Endodermal cell (in vitro differentiated cells): Measurements from ENCODE around the gene POLR1E. TPM values are rescaled to one million over a fixed set of nuclear protein-coding genes. Genes with fewer than 3 reads are reported as not detected.

Experiments
- DNase-seq: peaks from one replicate; pipeline ENCODE4 v3.0.0-alpha.2; 2017
- H3K27ac ChIP-seq: 2 replicates; pipeline ENCODE4 v1.5.1; 2013; ENCODE audit warnings: mild to moderate bottlenecking, low read depth, low read length, moderate library complexity
- H3K27me3 ChIP-seq: 2 replicates; pipeline ENCODE4 v1.6.1; 2013; ENCODE audit warnings: mild to moderate bottlenecking, low read length, moderate library complexity; ENCODE audit not compliant: insufficient read depth, control insufficient read depth, poor library complexity, severe bottlenecking
- H3K36me3 ChIP-seq: 2 replicates; pipeline ENCODE4 v1.7.0; 2013; ENCODE audit warnings: mild to moderate bottlenecking, low read length, moderate library complexity; ENCODE audit not compliant: control insufficient read depth, insufficient read depth
- H3K4me1 ChIP-seq: one replicate; pipeline ENCODE4 v1.7.0; 2013; ENCODE audit warnings: low read length; ENCODE audit not compliant: control insufficient read depth, insufficient read depth
- H3K4me3 ChIP-seq: 2 replicates; pipeline ENCODE4 v1.5.1; 2013; ENCODE audit warnings: mild to moderate bottlenecking, low read length, moderate library complexity
- H3K9ac ChIP-seq: 2 replicates; pipeline ENCODE4 v1.6.1; 2013; ENCODE audit warnings: mild to moderate bottlenecking, low read length, moderate library complexity; ENCODE audit not compliant: poor library complexity, severe bottlenecking; ENCODE audit errors: extremely low read depth
- H3K9me3 ChIP-seq: 2 replicates; pipeline ENCODE4 v1.6.1; 2013; ENCODE audit warnings: mild to moderate bottlenecking, low read length, moderate library complexity; ENCODE audit not compliant: control insufficient read depth
- H3K27ac Mint-ChIP-seq: 2 replicates; pipeline ENCODE4 v1.8.0; 2020; ENCODE audit warnings: mixed read lengths
- H3K27me3 Mint-ChIP-seq: 2 replicates; pipeline ENCODE4 v1.8.0; 2021; ENCODE audit warnings: mild to moderate bottlenecking, mixed read lengths; ENCODE audit not compliant: insufficient read depth
- H3K36me3 Mint-ChIP-seq: 2 replicates; pipeline ENCODE4 v1.8.0; 2020; ENCODE audit warnings: low read depth, mixed read lengths
- H3K4me1 Mint-ChIP-seq: 2 replicates; pipeline ENCODE4 v1.8.0; 2020; ENCODE audit warnings: mixed read lengths
- H3K4me3 Mint-ChIP-seq: 2 replicates; pipeline ENCODE4 v1.8.0; 2020; ENCODE audit warnings: mild to moderate bottlenecking, moderate library complexity, mixed read lengths
- H3K9me3 Mint-ChIP-seq: 2 replicates; pipeline ENCODE4 v1.8.0; 2020; ENCODE audit warnings: mild to moderate bottlenecking, mixed read lengths
- CTCF ChIP-seq: fragments of 200-600 bp; sonication (generic); conservative IDR thresholded peaks from 2 replicates; pipeline ENCODE4 v1.5.0; 2021; ENCODE audit warnings: antibody characterized with exemption, mild to moderate bottlenecking
- WGBS, 2 experiments: methylation state at CpG; one replicate each; pipeline versions ENCODE4 v1.1.5 to v1.1.7; 2013; ENCODE audit warnings: missing lambda C conversion rate in 2 of 2, mixed read lengths in 1 of 2; ENCODE audit not compliant: insufficient coverage in 1 of 2, insufficient read length in 1 of 2; 5-methylcytosine and 5-hydroxymethylcytosine counted together
- total RNA-seq, 2 donors: library from RNA; stranded (reverse); fragmentation: NEBNext Ultra II Directional in 1 of 2; extraction: Animal tissue kit (Norgen Biotek cat#: 25700) in 1 of 2; gene quantifications; 2 replicates in 1 of 2; 3 replicates in 1 of 2; pipeline ENCODE4 v1.2.1, GENCODE V29; 2021

The POLR1E gene
- total RNA-seq, 2 donors from 2014 or later = 23.5 to 25.2 TPM

- 93 to 97% methylated on average over 7 of the region's 7 CpGs for WGBS, 2 experiments
- DNase-seq = no peak
- H3K36me3 Mint-ChIP-seq = peaks cover 56% of the 10 kb centered on the region
- H3K9me3 ChIP-seq = no peaks in the 10 kb centered on the region
- H3K36me3 ChIP-seq = peaks cover 53% of the 10 kb centered on the region
- H3K27ac ChIP-seq = no peak overlapping the region
- no peak overlapping the region for H3K4me3 Mint-ChIP-seq
- H3K4me1 Mint-ChIP-seq = peaks cover 8% of the 10 kb centered on the region
- no peaks in the 10 kb centered on the region for H3K27me3 Mint-ChIP-seq
- H3K9me3 Mint-ChIP-seq = no peaks in the 10 kb centered on the region
- H3K4me1 ChIP-seq = no peaks in the 10 kb centered on the region
- H3K4me3 ChIP-seq = no peak overlapping the region
- no peaks in the 10 kb centered on the region for H3K27me3 ChIP-seq
- no peak overlapping the region for H3K27ac Mint-ChIP-seq
- no peak for TF ChIP-seq CTCF
- no peak overlapping the region for H3K9ac ChIP-seq
Observed at GRCh38 chr9:37538099-37538498, 52.4 kb downstream of the POLR1E start.

- no peaks in the 10 kb centered on the region for H3K9me3 ChIP-seq
- H3K27me3 Mint-ChIP-seq = no peaks in the 10 kb centered on the region
- no peaks in the 10 kb centered on the region for H3K9me3 Mint-ChIP-seq
- H3K36me3 ChIP-seq = peaks cover 53% of the 10 kb centered on the region
- no peak for DNase-seq
- no peaks in the 10 kb centered on the region for H3K4me1 ChIP-seq
- no peak for TF ChIP-seq CTCF
- no peaks in the 10 kb centered on the region for H3K27me3 ChIP-seq
- no peak overlapping the region for H3K4me3 ChIP-seq
- H3K9ac ChIP-seq = no peak overlapping the region
- no peak overlapping the region for H3K4me3 Mint-ChIP-seq
- no peak overlapping the region for H3K27ac ChIP-seq
- H3K36me3 Mint-ChIP-seq = peaks cover 62% of the 10 kb centered on the region
- H3K4me1 Mint-ChIP-seq = peaks cover 5% of the 10 kb centered on the region
- H3K27ac Mint-ChIP-seq = no peak overlapping the region
Observed at GRCh38 chr9:37539634-37540033, 53.9 kb downstream of the POLR1E start.

GRCh38 chr9:37540634-37541033 lies 54.9 kb downstream of the POLR1E start:
- Mint-ChIP-seq H3K9me3 (no peaks in the 10 kb centered on the region), H3K36me3 (peaks cover 68% of the 10 kb centered on the region), H3K4me1 (no peaks in the 10 kb centered on the region), H3K27ac (no peak overlapping the region), H3K4me3 (no peak overlapping the region), H3K27me3 (no peaks in the 10 kb centered on the region)
- DNase-seq = no peak
- Histone ChIP-seq H3K36me3 (peaks cover 57% of the 10 kb centered on the region), H3K9me3 (no peaks in the 10 kb centered on the region), H3K4me3 (no peak overlapping the region), H3K9ac (no peak overlapping the region), H3K27ac (no peak overlapping the region), H3K27me3 (no peaks in the 10 kb centered on the region), H3K4me1 (no peaks in the 10 kb centered on the region)
- WGBS, 2 experiments = 97 to 100% methylated on average over 2 to 3 of the region's 3 CpGs
- no peak for TF ChIP-seq CTCF
